SIG-M5 (cell line): ENCODE data around the gene WRNIP1.
"Not testable (repeated sequence)": the region's sequence is repeated elsewhere in the genome, so short reads cannot be mapped to it uniquely, and the experiment has no call there.

Experiments used
- DNase-seq: peaks from one replicate; lab custom pipeline; 2025; lab: John Stamatoyannopoulos, UW

WRNIP1 gene

GRCh38 chr6:2741756-2742155 lies 23.4 kb upstream of the WRNIP1 start:
- DNase-seq, result no peak

GRCh38 chr6:2743280-2744208 lies 21.6 kb upstream of the WRNIP1 start:
- DNase-seq, result no peak

DNA sequence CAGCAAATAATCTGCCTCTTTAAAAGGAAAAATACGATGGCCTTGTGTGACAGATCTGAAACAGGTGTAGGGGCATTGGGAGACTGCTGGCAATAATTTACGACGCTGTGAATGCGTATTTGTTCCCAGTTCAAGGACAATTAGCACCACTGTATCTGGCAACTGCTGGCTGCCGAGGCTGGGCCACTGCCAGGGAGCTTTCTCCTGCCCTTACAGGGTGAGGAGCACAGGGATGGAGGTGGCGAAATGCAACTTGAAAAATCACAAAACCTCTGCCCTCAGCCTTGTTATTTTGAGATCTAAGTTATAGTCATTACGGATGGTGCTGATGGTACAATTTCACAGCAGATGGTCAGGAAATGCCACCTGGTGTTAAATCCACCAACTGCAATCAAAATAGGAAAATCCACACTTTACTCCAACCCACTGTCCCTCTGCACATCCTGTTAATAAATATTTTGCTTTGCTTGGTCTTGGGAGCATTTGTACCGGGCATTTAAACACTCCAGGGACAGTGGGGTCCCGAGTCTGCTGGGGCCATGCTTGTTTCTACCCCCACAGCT lies 20.9 kb upstream of the WRNIP1 start:
- no peak for DNase-seq

GRCh38 chr6:2744778-2745177 lies 20.4 kb upstream of the WRNIP1 start:
- no peak for DNase-seq

DNA sequence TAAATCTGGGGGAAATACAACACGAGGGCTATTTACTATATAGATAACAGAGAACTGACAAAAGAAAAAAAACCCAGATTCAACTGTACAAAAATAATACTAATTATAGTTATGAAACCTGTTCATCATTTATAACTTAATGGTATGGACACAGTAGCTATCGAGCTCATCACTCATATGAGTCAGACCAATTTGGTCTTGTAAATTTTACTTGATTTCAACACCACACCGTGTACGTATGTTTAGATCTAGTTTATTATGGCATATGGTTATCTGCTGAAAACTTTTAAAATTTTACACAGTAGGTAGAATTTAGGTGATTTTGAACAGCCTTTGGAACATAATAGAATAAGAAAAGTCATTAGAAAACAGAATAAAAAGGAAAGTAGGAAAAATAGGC lies 19.9 kb upstream of the WRNIP1 start:
- no peak for DNase-seq

- DNase-seq, result no peak
Observed at GRCh38 chr6:2746557-2747061, 18.6 kb upstream of the WRNIP1 start.

DNA sequence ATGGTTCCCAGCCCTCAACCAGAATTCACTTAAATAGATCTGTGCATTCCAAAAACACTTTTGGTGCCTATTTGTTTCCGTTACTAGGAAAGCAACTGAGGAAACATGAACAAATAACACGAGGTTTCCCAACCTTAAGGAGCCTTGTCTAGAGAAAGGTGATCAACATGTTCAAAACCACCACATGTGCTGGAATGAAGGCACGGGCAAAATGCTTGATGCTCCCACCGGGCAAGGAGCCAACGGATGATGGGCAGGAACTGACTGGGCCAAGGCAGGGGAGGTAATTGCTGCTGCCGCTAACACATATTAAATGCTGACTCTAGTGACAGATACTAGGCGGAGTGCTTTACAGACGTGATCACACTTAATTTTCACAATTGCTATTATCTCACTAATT lies 17.0 kb upstream of the WRNIP1 start:
- DNase-seq, result no peak

GRCh38 chr6:2749969-2750600 lies 15.1 kb upstream of the WRNIP1 start:
- DNase-seq, result no peak

DNA sequence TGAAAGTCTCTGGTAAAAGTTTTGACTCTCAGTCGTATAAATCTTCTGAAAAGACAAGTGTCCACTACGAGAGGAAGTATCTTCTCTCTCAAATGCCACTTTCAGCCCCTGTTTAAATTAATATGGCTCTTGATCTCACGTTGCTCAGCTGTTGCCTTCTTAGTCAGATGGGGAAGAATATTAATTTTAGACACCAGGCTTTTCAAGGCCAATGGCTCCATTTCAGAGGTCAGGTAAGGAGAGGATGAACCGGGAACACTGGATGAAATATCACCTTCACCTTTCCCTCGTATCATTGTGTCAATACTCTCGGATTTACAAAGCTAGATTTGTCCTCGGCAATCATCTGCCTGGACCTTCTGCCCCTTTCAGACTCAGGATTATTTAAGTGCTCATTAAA lies 14.4 kb upstream of the WRNIP1 start, which contains the start of gene MYLK4:
TSS of gene MYLK4 (minus strand) at position 91 of the 400 bp plus-strand sequence. CDS start 1,628 bp downstream, outside the sequence.
- DNase-seq, result no peak

DNA sequence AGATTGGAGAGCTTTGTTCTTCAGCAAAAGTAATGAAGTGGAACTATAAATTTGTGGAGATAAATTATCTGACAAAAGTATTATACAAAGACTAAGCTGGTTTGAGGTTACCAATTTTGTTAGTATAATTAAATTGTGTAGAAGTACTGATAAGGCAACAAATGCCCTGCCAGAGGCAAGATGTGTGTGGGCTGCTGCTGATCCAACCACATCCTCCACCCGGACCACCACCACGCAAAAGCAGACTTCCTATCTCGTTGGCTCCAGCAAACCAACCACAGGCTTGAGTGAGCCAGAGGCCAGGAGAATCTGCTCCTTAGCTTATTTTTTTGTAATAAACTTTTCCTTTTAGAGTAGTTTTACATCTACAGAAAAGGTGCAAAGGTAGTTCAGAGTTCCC lies 13.3 kb upstream of the WRNIP1 start:
- no peak for DNase-seq

DNA sequence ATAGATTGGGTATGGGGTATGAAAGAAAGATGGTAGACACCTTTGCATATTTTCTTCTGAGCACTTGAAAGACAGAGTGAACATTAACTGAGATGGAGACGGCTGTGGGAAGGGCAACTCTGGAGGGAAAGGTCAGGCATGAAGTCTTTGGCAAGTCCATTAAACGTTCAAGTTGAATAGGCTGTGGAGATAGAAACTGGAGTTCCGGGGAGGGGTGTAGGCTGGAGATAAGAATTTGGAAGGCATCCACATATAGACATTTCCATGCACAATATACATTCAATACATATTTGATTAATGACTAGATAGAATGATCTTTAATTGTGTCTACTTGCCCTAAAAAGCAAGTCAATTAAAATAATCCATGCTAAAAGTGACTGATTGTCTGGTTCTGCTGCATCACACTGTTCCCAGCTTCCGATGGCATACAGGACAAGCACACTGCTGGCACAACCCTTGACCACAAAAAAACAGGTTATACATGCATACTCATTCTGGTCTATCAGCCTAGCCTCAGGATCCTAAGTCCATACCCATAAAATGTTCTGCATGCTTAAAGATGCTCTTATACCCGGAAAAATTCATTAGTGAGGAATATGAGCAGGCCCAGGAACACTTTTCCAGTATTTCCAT lies 12.6 kb upstream of the WRNIP1 start:
- no peak for DNase-seq

DNA sequence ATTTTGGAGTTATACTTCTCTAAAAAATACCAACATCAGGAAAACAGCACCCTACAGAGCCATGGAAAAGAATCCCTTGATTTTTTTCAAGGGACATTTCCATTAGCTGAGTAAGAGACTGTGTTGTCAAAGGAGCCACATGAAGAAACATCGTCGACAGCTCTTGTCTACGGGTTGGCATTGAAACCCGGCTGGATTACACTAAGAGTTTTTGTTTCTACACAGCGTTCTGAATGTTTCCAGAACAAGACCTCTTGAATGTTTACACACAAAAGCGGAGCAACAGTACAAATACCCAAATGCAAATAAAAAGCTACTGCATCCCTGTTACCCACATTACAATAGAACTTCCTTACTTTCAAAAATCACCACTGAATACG lies 12.1 kb upstream of the WRNIP1 start:
- no peak for DNase-seq

- DNase-seq, result no peak
Observed at GRCh38 chr6:2753743-2754142, 11.4 kb upstream of the WRNIP1 start.

DNA sequence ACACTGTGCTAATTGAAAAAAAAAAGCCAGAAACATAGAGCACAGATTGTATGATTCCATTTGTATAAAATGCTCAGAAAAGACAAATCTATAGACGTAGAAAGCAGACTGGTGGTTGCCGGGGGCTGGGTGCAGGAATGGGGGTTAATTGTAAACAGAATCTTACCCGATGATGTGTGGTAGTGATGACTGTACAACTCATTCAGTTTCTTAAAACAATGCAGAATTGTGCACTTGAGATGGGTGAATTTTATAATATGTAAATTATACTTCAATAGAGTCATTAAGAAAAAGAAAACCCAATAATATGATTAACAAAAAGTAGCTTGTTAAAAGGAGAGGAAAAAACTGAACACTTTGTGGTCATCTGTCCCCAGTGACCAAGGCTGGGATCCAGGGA lies 10.8 kb upstream of the WRNIP1 start:
- no peak for DNase-seq

- DNase-seq, result no peak
Observed at GRCh38 chr6:2754911-2755310, 10.3 kb upstream of the WRNIP1 start.

GRCh38 chr6:2755456-2755855 lies 9.7 kb upstream of the WRNIP1 start:
- no peak for DNase-seq

- DNase-seq, result no peak
Observed at GRCh38 chr6:2756241-2756640, 9.0 kb upstream of the WRNIP1 start.

- no peak for DNase-seq
Observed at GRCh38 chr6:2756687-2757224, 8.4 kb upstream of the WRNIP1 start.

DNA sequence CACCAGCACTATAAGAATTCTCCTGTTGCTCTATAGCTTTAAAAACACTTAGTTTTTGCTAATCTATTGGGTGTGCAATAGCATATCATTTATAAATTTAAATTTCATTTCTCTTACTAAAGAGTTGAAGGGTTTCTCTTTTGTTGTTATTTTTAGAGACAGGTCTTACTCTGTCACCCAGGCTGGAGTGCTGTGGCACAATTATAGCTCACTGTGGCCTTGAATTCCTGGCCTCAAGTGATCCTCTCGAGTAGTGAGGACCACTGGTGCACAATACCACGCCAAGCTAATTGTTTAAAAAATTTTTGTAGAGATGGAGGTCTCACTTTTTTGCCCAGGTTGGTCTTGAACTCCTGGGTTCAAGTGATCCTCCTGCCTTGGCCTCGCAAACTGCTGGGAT lies 6.2 kb upstream of the WRNIP1 start:
- DNase-seq, result no peak

DNA sequence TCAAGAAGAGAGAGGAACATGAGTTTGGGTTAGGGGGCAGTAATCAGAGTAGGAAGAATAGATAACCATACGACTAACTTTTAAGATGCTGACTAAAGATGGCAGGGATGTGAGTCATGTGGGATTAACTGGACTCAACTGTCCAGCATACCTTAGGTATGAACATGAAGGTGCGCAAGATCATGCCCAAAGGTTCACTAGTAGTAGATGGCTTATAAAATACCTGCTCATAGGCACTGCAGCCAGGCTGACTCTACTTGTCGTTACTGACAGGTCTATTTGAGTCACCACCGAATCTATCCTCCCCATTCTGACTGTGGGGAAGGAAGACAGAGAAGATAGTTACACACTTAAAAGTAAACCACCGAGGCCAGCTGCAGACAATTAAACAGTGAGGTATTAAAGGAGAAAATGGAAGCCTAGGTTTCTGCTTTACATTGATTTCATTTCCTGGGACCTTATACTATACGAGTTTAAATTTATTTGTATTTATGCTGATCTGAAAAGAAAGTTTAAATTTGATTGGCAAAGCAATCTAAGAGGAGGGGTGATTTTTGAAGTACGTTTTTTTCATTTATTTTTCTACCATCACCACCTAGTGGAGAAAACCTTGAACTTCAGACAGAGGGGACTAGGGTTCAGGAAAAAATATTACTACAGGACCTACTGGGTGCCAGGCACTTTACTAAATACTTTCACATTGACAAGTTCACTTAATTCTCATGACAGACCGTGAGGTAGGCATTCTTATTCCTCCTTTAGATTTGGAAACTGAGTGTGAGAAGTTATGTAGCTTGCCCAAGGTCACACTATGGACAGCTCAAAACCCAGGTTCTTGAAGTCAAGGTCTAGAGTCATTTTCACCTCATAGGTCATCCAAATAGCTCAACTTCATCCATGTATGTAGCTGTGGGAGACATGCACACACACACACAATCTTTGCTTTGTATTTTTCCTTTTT lies 4.0 kb upstream of the WRNIP1 start:
- DNase-seq, result no peak

DNA sequence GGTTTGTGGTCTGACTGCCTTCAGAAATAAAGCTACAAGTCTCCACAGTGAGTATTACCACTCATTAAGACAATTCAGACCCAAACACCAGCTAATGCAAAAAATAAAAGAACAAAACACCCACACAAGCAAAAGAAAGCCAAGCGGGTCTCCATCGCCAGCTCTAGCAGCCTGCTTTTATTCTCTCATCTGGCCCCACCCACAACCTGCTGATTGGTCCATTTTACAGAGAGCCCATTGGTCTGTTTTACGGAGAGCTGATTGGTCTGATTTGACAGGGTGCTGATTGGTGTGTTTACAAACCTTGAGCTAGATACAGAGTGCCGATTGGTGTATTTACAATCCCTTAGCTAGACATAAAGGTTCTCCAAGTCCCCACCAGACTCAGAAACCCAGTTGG lies 2.3 kb upstream of the WRNIP1 start:
- not testable (repeated sequence) for DNase-seq
